ENCODE data around the gene TAS2R41. TPM values are rescaled to one million over a fixed set of nuclear protein-coding genes. Genes with fewer than 3 reads are reported as not detected.

TAS2R41 gene
- polyA plus RNA-seq, 3 donors, result 0.19 TPM; not detected in 2

DNA sequence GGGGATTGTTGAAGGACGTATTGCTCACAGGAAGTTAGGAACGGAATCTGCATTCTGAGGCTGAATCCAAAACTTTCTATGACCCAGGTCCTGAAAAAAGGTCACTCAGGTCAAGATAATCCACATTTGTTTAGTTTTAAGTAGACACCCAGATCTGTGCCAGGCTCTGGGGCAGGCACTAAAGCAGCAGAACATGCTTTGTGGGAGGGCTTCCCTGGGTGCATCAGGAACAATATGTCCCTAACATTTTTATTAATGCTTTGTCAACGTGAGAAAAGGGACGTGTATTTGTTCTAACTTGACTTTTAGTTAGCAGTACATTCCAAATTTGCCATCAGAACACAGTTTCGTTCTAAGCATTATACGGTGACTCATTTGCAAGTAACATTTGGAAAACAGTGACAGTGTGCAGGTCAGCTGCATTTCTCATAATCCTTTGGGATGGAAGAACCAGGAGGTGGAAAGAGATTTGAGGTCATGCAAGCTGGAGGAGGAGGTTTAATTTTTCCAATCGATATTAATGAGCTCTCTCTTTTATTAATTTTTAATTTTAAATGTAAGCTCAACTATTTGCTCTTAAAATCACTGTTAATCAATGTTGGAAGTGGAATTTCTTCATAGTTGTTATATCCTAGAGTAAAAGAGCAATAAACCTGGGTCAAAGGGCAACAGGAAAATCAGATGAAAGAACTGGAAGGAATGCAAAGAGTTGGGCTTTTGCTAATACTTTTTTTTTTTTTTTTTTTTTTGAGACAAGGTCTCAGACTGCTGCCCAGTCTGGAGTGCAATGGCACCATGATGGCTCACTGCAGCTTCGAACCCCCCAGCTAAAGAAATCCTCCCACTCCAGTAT is 35.0 kb downstream of the TAS2R41 start:
- Mint-ChIP-seq H3K4me3 (no peak overlapping the region), H3K4me1 (no peaks in the 10 kb centered on the region), H3K9me3 (peaks cover 1 to 11% (median 4%) of the 10 kb centered on the region in 7 donors), H3K36me3 (peaks cover 6 to 10% of the 10 kb centered on the region in 2 donors), H3K27me3 (ENCODE audit: low read depth in 3 of 3) (no peaks in the 10 kb centered on the region), H3K27ac (no peak overlapping the region)
- no peak overlapping the region for H2AFZ ChIP-seq (ENCODE audit: insufficient read depth, low read depth, low read length, poor library complexity, severe bottlenecking)
- no peak overlapping the region for H3K9ac ChIP-seq (ENCODE audit: insufficient read depth, low read length, poor library complexity, severe bottlenecking)
- no peak overlapping the region for H3K27ac ChIP-seq (ENCODE audit: low read depth in 1 of 2, low read length in 2 of 2)
- WGBS (ENCODE audit: insufficient coverage), result 94% methylated on average over 6 of the region's 8 CpGs
- TF ChIP-seq, protein P1, sequence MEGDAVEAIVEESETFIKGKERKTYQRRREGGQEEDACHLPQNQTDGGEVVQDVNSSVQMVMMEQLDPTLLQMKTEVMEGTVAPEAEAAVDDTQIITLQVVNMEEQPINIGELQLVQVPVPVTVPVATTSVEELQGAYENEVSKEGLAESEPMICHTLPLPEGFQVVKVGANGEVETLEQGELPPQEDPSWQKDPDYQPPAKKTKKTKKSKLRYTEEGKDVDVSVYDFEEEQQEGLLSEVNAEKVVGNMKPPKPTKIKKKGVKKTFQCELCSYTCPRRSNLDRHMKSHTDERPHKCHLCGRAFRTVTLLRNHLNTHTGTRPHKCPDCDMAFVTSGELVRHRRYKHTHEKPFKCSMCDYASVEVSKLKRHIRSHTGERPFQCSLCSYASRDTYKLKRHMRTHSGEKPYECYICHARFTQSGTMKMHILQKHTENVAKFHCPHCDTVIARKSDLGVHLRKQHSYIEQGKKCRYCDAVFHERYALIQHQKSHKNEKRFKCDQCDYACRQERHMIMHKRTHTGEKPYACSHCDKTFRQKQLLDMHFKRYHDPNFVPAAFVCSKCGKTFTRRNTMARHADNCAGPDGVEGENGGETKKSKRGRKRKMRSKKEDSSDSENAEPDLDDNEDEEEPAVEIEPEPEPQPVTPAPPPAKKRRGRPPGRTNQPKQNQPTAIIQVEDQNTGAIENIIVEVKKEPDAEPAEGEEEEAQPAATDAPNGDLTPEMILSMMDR (IDR thresholded peaks at IDR 0.05), result no peak
- intact Hi-C loops (cut with micrococcal nuclease), result no loop called here
- H3K36me3 ChIP-seq (replicated peaks in 1 of 2; ENCODE audit: control insufficient read depth in 1 of 2, insufficient read depth in 2 of 2, low read length in 2 of 2), result peaks cover 0 to 7% of the 10 kb centered on the region in 2 donors
- H3K9me3 ChIP-seq (replicated peaks in 1 of 2; ENCODE audit: control insufficient read depth in 1 of 2, insufficient read depth in 1 of 2, low read length in 2 of 2), result peaks cover 0 to 10% of the 10 kb centered on the region in 2 donors
- no peaks in the 10 kb centered on the region for H3K27me3 ChIP-seq (ENCODE audit: control insufficient read depth in 2 of 2, insufficient read depth in 2 of 2, low read length in 2 of 2)
- H3K4me1 ChIP-seq (ENCODE audit: control insufficient read depth in 1 of 2, insufficient read depth in 2 of 2, low read length in 2 of 2), result no peaks in the 10 kb centered on the region
- H4K20me1 ChIP-seq (ENCODE audit: insufficient read depth, low read length), result no peaks in the 10 kb centered on the region
- H3K79me2 ChIP-seq (ENCODE audit: insufficient read depth, low read length), result no peaks in the 10 kb centered on the region
- no peak overlapping the region for H3K4me2 ChIP-seq (replicated peaks; ENCODE audit: extremely low read depth, low read length, poor library complexity, severe bottlenecking)
- DNase-seq, result no peak
- H3K4me3 ChIP-seq (replicated peaks in 1 of 3; ENCODE audit: low read depth in 2 of 3, low read length in 3 of 3), result no peak overlapping the region

DNA sequence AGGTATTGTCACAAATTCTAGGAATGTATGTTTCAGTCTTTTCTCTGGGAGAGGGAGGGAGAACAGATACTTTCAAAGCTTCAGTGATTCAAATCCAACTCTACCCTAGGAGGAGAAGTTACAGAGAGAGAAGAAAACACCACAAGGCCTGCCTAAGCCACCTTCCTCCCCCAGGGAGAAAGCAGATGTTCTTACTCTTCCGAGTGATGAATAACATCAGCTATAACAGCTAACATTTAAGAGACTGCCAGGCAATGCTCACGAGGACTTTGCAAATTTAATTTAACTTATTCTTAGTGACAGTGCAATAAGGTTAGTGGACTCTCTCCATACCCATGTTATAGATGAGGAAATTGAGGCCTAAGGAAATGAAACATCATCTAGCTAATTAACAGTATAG is 36.8 kb downstream of the TAS2R41 start:
- TF ChIP-seq, protein P1 (IDR thresholded peaks at IDR 0.05), result no peak
- H3K4me1 Mint-ChIP-seq, result no peaks in the 10 kb centered on the region
- peaks cover 21 to 22% of the 10 kb centered on the region in 2 donors for H3K36me3 Mint-ChIP-seq
- peaks cover 0 to 22% of the 10 kb centered on the region in 2 donors for H3K36me3 ChIP-seq (replicated peaks in 1 of 2; ENCODE audit: control insufficient read depth in 1 of 2, insufficient read depth in 2 of 2, low read length in 2 of 2)
- peaks cover 1 to 11% (median 4%) of the 10 kb centered on the region in 7 donors for H3K9me3 Mint-ChIP-seq
- no peak overlapping the region for H3K27ac Mint-ChIP-seq
- H3K9ac ChIP-seq (ENCODE audit: insufficient read depth, low read length, poor library complexity, severe bottlenecking), result no peak overlapping the region
- no peaks in the 10 kb centered on the region for H4K20me1 ChIP-seq (ENCODE audit: insufficient read depth, low read length)
- no peaks in the 10 kb centered on the region for H3K27me3 Mint-ChIP-seq (ENCODE audit: low read depth in 3 of 3)
- WGBS (ENCODE audit: insufficient coverage), result no CpG with 5 or more reads among the region's 2 CpGs
- H3K9me3 ChIP-seq (replicated peaks in 1 of 2; ENCODE audit: control insufficient read depth in 1 of 2, insufficient read depth in 1 of 2, low read length in 2 of 2), result peaks cover 0 to 10% of the 10 kb centered on the region in 2 donors
- no peak overlapping the region for H3K4me3 Mint-ChIP-seq
- H3K79me2 ChIP-seq (ENCODE audit: insufficient read depth, low read length), result no peaks in the 10 kb centered on the region
- no peak overlapping the region for H3K27ac ChIP-seq (ENCODE audit: low read depth in 1 of 2, low read length in 2 of 2)
- H3K4me1 ChIP-seq (ENCODE audit: control insufficient read depth in 1 of 2, insufficient read depth in 2 of 2, low read length in 2 of 2), result no peaks in the 10 kb centered on the region
- no peak for DNase-seq
- no peak overlapping the region for H3K4me2 ChIP-seq (replicated peaks; ENCODE audit: extremely low read depth, low read length, poor library complexity, severe bottlenecking)
- intact Hi-C loops (cut with micrococcal nuclease), result no loop called here
- H3K4me3 ChIP-seq (replicated peaks in 1 of 3; ENCODE audit: low read depth in 2 of 3, low read length in 3 of 3), result no peak overlapping the region
- H2AFZ ChIP-seq (ENCODE audit: insufficient read depth, low read depth, low read length, poor library complexity, severe bottlenecking), result no peak overlapping the region
- no peaks in the 10 kb centered on the region for H3K27me3 ChIP-seq (ENCODE audit: control insufficient read depth in 2 of 2, insufficient read depth in 2 of 2, low read length in 2 of 2)
